NCI-H460 (cell line): ENCODE results near the gene RNF208. TPM values are rescaled to one million over a fixed set of nuclear protein-coding genes. Genes with fewer than 3 reads are reported as not detected.

Experiments used
- DNase-seq: peaks from one replicate; pipeline ENCODE4 v3.0.0-alpha.2; 2016; ENCODE audit warnings: low read depth; ENCODE audit errors: extremely low read depth
- total RNA-seq: library from RNA; depleted of rRNA; stranded (reverse); fragments of >200 nt; shearing (Covaris generic); gene quantifications from 2 replicates; pipeline ENCODE4 v1.2.3, GENCODE V29; 2014

The RNF208 gene
- total RNA-seq, 1 experiment from 2014 or later: 0.37 TPM

GRCh38 chr9:137194388-137194787 lies 27.7 kb downstream of the RNF208 start:
- no peak for DNase-seq

- DNase-seq: no peak
Observed at GRCh38 chr9:137193771-137194170, 28.3 kb downstream of the RNF208 start.

- DNase-seq: no peak
Observed at GRCh38 chr9:137192859-137193258, 29.2 kb downstream of the RNF208 start.

- no peak for DNase-seq
Observed at GRCh38 chr9:137192448-137192780, 29.6 kb downstream of the RNF208 start.

GRCh38 chr9:137191691-137192447 lies 30.2 kb downstream of the RNF208 start:
- DNase-seq: no peak

- DNase-seq: no peak
Observed at GRCh38 chr9:137191245-137191644, 30.8 kb downstream of the RNF208 start.

GRCh38 chr9:137190315-137190856 lies 31.7 kb downstream of the RNF208 start:
- DNase-seq: no peak

GRCh38 chr9:137189297-137190295 lies 32.4 kb downstream of the RNF208 start:
- no peak for DNase-seq

- DNase-seq: peak; percentile 93
Observed at GRCh38 chr9:137188490-137189296, 33.3 kb downstream of the RNF208 start, which contains the start of the genes ANAPC2 and SSNA1. Gene ANAPC2 (minus strand): TSS chr9:137188560. CDS start chr9:137188532, 28 bp downstream. Gene SSNA1 (plus strand): TSS chr9:137188676. CDS start chr9:137188727, 51 bp downstream.

- no peak for DNase-seq
Observed at GRCh38 chr9:137188086-137188489, 34.0 kb downstream of the RNF208 start.

GRCh38 chr9:137187386-137187785 lies 34.7 kb downstream of the RNF208 start:
- no peak for DNase-seq

GRCh38 chr9:137186385-137186784 lies 35.7 kb downstream of the RNF208 start:
- no peak for DNase-seq

- no peak for DNase-seq
Observed at GRCh38 chr9:137185921-137186320, 36.1 kb downstream of the RNF208 start.

- no peak for DNase-seq
Observed at GRCh38 chr9:137184881-137185660, 37.0 kb downstream of the RNF208 start.

- no peak for DNase-seq
Observed at GRCh38 chr9:137183980-137184595, 38.0 kb downstream of the RNF208 start.

- DNase-seq: no peak
Observed at GRCh38 chr9:137182836-137183235, 39.2 kb downstream of the RNF208 start.

- no peak for DNase-seq
Observed at GRCh38 chr9:137181680-137182079, 40.4 kb downstream of the RNF208 start.

- DNase-seq: no peak
Observed at GRCh38 chr9:137180491-137180890, 41.5 kb downstream of the RNF208 start.

GRCh38 chr9:137179761-137180160 lies 42.3 kb downstream of the RNF208 start:
- no peak for DNase-seq
